GM12872 (cell line): ENCODE measurements around the gene DUSP16.

Source experiments
- CTCF ChIP-seq: IDR thresholded peaks from 3 replicates; pipeline ENCODE4 v1.5.1; 2011; ENCODE audit warnings: low read depth, mild to moderate bottlenecking, low read length, moderate library complexity; ENCODE audit not compliant: insufficient read depth

DUSP16 gene

GRCh38 chr12:12501121-12501520 lies 61.5 kb downstream of the DUSP16 start:
- no peak for TF ChIP-seq CTCF

- TF ChIP-seq CTCF, result no peak
Measured at GRCh38 chr12:12499909-12500604, 62.6 kb downstream of the DUSP16 start.

GRCh38 chr12:12498210-12498609 lies 64.5 kb downstream of the DUSP16 start:
- no peak for TF ChIP-seq CTCF

GRCh38 chr12:12495536-12495935 lies 67.1 kb downstream of the DUSP16 start:
- TF ChIP-seq CTCF, result no peak

GRCh38 chr12:12492547-12492946 lies 70.1 kb downstream of the DUSP16 start:
- TF ChIP-seq CTCF, result no peak

- no peak for TF ChIP-seq CTCF
Measured at GRCh38 chr12:12491606-12492005, 71.1 kb downstream of the DUSP16 start.

- TF ChIP-seq CTCF, result no peak
Measured at GRCh38 chr12:12488823-12489550, 73.7 kb downstream of the DUSP16 start.
